ENCODE results near the gene CMBL. TPM values are rescaled to one million over a fixed set of nuclear protein-coding genes. Genes with fewer than 3 reads are reported as not detected.

CMBL gene
- total RNA-seq, 1 donor from 2014 or later = 0.75 TPM

GRCh38 chr5:10343486-10343885 is 35.8 kb upstream of the CMBL start:
- H3K9me3 ChIP-seq = no peaks in the 10 kb centered on the region
- H3K27me3 ChIP-seq = no peaks in the 10 kb centered on the region
- intact Hi-C loops (cut with DNase I) = no loop called here

DNA sequence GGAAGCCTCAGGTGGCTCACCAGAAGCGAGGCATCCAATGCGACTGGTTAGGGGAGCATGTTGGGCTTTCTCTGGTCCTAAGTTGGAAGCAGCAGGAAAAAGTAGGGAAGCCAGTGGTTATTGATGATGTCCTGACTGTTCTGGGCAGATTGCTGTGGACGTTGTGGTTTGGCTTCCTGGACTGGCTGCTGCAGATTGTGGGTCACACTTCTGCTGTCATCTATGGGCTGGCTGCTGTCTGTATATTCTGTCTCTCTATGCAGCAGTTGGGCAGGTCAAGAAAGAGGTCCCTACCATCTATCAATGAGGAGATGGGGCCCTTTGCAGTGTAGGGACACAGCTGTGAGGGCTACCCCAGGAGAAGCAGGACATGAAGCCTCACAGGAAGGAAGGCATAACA is 32.3 kb upstream of the CMBL start:
- no peaks in the 10 kb centered on the region for H3K27me3 ChIP-seq
- H3K4me3 ChIP-seq = no peak overlapping the region
- no peak for DNase-seq (ENCODE audit: low spot score in 2 of 2)
- H3K36me3 ChIP-seq = no peaks in the 10 kb centered on the region
- intact Hi-C loops (cut with DNase I) = loop anchor here (10.0 kb wide), 1 partner anchor 1885 kb away; no protein-coding TSS in a partner anchor
- no peaks in the 10 kb centered on the region for H3K9me3 ChIP-seq
- no peaks in the 10 kb centered on the region for H3K4me1 ChIP-seq
- H3K27ac ChIP-seq = no peak overlapping the region
- TF ChIP-seq CTCF (IDR thresholded peaks at IDR 0.05) = no peak

More at GRCh38 chr5:10343486-10343885, 35.8 kb upstream of the CMBL start:
- H3K36me3 ChIP-seq = no peaks in the 10 kb centered on the region
- no peak overlapping the region for H3K27ac ChIP-seq
- H3K4me1 ChIP-seq = no peaks in the 10 kb centered on the region
- no peak for DNase-seq (ENCODE audit: low spot score in 2 of 2)
- H3K4me3 ChIP-seq = no peak overlapping the region
- TF ChIP-seq CTCF (IDR thresholded peaks at IDR 0.05) = no peak

DNA sequence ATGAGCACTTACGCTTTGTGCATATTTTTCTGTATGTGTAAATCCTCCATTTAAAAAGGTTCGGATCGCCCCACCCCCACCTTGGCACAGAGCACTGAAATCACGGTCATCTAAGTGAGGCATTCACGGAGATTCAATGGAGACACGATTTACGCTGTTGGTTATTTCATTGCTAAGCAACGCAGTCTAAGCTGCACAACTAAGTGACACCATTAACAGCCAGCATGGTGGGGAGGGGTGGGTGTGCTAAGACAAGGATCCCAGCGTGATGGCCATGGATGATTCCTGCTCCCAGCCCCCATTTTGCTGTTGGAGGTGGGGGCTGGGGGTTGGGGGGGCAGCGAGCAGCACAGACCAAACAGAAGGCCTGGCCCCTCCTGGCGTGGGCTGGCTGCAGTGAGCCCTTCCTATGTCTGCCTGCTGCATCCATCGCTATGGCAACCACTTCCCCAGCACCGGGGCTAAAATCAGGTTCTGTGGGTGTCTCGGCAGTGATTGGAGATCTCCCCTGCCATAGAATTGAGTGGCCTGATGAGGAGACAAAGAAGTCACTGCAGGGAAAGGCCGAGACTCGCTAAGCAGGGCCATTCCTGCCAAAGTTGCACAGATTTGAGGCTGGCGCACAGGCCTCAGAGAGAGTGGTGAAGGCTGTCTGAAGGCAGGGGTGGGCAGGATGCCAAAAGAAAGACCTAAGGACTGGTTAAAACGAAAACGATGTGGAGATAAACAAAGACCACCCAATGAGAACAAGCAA is 31.5 kb upstream of the CMBL start:
- TF ChIP-seq CTCF (IDR thresholded peaks at IDR 0.05) = no peak
- H3K36me3 ChIP-seq = no peaks in the 10 kb centered on the region
- no peaks in the 10 kb centered on the region for H3K9me3 ChIP-seq
- H3K4me3 ChIP-seq = no peak overlapping the region
- intact Hi-C loops (cut with DNase I) = loop anchor here (10.0 kb wide), 1 partner anchor 1884 kb away; no protein-coding TSS in a partner anchor
- H3K4me1 ChIP-seq = no peaks in the 10 kb centered on the region
- no peak for DNase-seq (ENCODE audit: low spot score in 2 of 2)
- H3K27ac ChIP-seq = no peak overlapping the region
- no peaks in the 10 kb centered on the region for H3K27me3 ChIP-seq

- no peak overlapping the region for H3K27ac ChIP-seq
- H3K4me1 ChIP-seq = peaks cover 0 to 5% of the 10 kb centered on the region in 2 donors
- intact Hi-C loops (cut with DNase I) = loop anchor here (10.0 kb wide), 1 partner anchor 1884 kb away; no protein-coding TSS in a partner anchor
- no peak for TF ChIP-seq CTCF (IDR thresholded peaks at IDR 0.05)
- H3K4me3 ChIP-seq = no peak overlapping the region
- no peaks in the 10 kb centered on the region for H3K9me3 ChIP-seq
- no peak for DNase-seq (ENCODE audit: low spot score in 2 of 2)
- H3K36me3 ChIP-seq = no peaks in the 10 kb centered on the region
- no peaks in the 10 kb centered on the region for H3K27me3 ChIP-seq
Measured at GRCh38 chr5:10338686-10339057, 31.0 kb upstream of the CMBL start.

GRCh38 chr5:10337986-10338385 is 30.3 kb upstream of the CMBL start:
- TF ChIP-seq CTCF (IDR thresholded peaks at IDR 0.05) = no peak
- no peaks in the 10 kb centered on the region for H3K9me3 ChIP-seq
- no peaks in the 10 kb centered on the region for H3K27me3 ChIP-seq
- intact Hi-C loops (cut with DNase I) = loop anchor here (10.0 kb wide), 1 partner anchor 1883 kb away; no protein-coding TSS in a partner anchor
- H3K4me1 ChIP-seq = peaks cover 0 to 8% of the 10 kb centered on the region in 2 donors
- no peaks in the 10 kb centered on the region for H3K36me3 ChIP-seq
- no peak overlapping the region for H3K4me3 ChIP-seq
- H3K27ac ChIP-seq = no peak overlapping the region
- no peak for DNase-seq (ENCODE audit: low spot score in 2 of 2)
